ENCODE data around the gene NNT.
"Not testable (repeated sequence)": the region's sequence is repeated elsewhere in the genome, so short reads cannot be mapped to it uniquely, and the experiment has no call there.

Gene NNT

DNA sequence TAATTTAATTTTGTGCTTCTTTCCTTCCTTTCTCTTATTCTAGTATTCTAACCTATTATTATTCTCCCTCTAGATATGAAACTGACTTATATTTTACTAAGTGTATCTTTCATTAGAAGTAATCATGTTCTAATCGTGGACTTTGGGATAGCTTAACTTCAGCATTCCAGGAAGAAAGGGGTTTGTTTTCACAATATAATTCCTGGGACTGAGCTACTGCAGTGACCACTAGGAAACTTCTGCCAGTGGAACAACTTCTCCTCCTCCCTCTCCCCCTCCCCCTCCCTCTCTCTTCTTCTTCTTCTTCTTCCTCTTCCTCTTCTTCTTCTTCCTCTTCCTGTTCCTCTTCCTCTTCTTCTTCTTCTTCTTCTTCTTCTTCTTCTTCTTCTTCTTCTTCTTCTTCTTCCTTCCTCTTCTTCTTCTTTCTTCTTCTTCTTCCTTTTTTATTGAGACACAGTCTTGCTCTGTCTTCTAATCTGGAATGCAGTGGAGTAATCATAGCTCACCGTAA lies 127.9 kb downstream of the NNT start:
- in situ Hi-C loops (cut with HindIII; ENCODE audit: low pct_ligation_motif_present, low pct_unique_long_range_greater_than_20kb, low sequenced_read_pairs) = no loop called here
- DNase-seq = no peak

DNA sequence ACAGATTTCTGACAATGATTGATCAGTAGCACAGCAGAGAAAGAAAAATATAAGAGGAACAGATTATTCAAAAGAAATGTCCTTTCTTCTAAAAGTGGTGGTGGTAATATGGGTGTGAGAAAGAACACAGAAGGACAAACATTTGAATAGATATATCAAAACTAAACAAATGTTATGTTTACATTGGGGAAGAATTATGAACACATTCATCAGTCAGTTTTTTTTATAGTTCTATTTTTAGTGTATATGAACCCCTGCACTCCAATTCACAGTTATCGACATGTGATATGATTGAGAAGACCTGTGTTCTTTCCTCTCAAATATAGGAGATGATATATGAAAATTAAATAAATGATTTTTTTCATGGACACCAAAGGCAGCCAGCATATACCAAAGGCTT lies 128.6 kb downstream of the NNT start:
- no peak for DNase-seq
- in situ Hi-C loops (cut with HindIII; ENCODE audit: low pct_ligation_motif_present, low pct_unique_long_range_greater_than_20kb, low sequenced_read_pairs) = no loop called here

DNA sequence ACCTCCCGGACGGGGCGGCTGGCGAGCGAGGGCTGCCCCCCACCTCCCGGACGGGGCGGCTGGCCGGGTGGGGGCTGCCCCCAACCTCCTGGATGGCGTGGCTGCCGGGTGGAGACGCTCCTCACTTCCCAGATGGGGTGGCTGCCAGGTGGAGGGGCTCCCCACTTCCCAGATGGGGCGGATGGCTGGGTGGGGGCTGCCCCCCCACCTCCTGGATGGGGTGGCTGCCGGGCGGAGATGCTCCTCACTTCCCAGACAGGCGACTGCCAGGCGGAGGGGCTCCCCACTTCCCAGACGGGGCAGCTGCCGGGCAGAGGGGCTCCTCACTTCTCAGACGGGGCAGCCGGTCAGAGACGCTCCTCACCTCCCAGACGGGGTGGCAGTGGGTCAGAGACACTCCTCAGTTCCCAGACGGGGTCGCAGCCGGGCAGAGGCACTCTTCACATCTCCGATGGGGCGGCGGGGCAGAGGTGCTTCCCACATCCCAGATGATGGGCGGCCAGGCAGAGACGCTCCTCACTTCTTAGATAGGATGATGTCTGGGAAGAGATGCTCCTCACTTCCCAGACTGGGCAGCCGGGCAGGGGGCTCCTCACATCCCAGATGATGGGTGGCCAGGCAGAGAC lies 143.1 kb downstream of the NNT start:
- in situ Hi-C loops (cut with HindIII; ENCODE audit: low pct_ligation_motif_present, low pct_unique_long_range_greater_than_20kb, low sequenced_read_pairs); DNase-seq: not testable (repeated sequence)

DNA sequence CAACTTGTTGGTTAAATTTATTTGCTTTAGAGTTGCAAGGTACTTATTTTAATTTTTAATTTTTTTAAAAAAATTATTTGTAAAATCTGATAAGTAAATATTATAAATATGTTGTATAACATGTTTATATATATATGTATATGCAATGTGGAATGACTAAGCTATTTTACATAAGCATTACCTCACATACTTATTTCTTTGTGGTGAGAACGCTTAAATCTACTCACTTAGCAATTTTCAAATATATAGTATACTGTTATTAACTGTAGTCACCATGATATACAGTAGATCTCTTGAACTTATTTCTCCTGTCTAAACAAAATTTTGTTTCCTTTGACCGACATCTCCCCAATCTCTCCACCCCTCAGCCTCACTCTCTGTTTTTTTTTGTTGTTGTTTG lies 147.8 kb downstream of the NNT start:
- in situ Hi-C loops (cut with HindIII; ENCODE audit: low pct_ligation_motif_present, low pct_unique_long_range_greater_than_20kb, low sequenced_read_pairs) = no loop called here
- DNase-seq = no peak

DNA sequence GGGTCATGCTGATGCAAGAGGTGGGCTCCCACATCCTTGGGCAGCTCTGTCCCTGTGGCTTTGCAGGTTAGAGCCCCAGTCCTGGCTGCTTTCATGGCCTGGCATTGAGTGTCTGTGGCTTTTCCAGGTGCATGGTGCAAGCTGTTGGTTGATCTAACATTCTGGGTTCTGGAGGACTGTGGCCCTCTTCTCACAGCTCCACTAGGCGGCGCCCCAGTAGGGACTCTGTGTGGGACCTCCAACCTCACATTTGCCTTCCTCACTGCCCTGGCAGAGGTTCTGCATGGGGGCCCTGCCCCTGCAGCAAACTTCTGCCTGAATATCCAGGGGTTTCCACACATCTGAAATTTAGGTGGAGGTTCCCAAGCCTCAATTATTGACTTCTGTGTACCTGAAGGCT lies 150.1 kb downstream of the NNT start:
- DNase-seq = no peak

More for the DNA sequence above, 150.1 kb downstream of the NNT start:
- in situ Hi-C loops (cut with HindIII; ENCODE audit: low pct_ligation_motif_present, low pct_unique_long_range_greater_than_20kb, low sequenced_read_pairs) = no loop called here
